Measurements from ENCODE around the gene RYR2. TPM values are rescaled to one million over a fixed set of nuclear protein-coding genes. Genes with fewer than 3 reads are reported as not detected.

RYR2 gene
- polyA plus RNA-seq, 1 of the 3 experiments (the other 2 are of a cell fraction), result under 0.01 TPM

DNA sequence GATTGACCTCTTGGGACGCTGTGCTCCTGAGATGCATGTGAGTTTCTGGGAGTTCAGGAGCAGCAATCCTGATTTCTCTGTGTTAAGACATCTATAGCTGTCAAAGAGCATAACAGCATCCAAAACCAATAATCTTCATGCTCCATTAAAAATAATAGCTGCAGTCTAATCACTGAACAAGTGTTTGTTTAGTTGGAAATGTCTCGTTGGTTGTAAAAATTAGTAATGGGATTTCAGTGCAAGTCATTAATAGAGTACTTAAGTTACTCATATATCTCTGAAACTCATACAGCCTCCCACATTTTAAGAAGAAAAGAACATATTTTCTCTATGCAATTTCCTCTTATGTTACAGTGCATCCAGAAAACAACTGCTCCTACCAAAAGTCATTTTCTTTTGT is 599.0 kb downstream of the RYR2 start:
- H3F3A ChIP-seq (replicated peaks; ENCODE audit: insufficient read depth), result no peaks in the 10 kb centered on the region
- no peak for DNase-seq
- peaks cover 0 to 2% of the 10 kb centered on the region in 2 experiments; a peak in 1 of 4 replicates for H3K4me1 ChIP-seq (ENCODE audit: control insufficient read depth in 1 of 2, insufficient read depth in 2 of 2, low read depth in 1 of 2, low read length in 1 of 2)
- no peaks in the 10 kb centered on the region for H3K27me3 ChIP-seq (ENCODE audit: insufficient read depth)
- no peaks in the 10 kb centered on the region for H3K36me3 ChIP-seq (replicated peaks in 1 of 2; ENCODE audit: control insufficient read depth in 1 of 2, insufficient read depth in 2 of 2, low read length in 1 of 2)
- H3K27ac ChIP-seq (ENCODE audit: low read depth in 2 of 2, low read length in 1 of 2), result no peak overlapping the region
- TF ChIP-seq POLR2AphosphoS5 (IDR thresholded peaks at IDR 0.05; ENCODE audit: low read depth, low read length), result no peak
- TF ChIP-seq FOXM1 (IDR thresholded peaks at IDR 0.05; ENCODE audit: low read depth), result no peak
- no peak for TF ChIP-seq EP300 (IDR thresholded peaks at IDR 0.05; ENCODE audit: borderline replicate concordance in 1 of 2, low read depth in 1 of 2, low read length in 1 of 2)
- no peak overlapping the region for H3K4me2 ChIP-seq
- no peak overlapping the region for H3K9ac ChIP-seq
- no peak overlapping the region for H2AFZ ChIP-seq (ENCODE audit: low read depth)
- ChIA-PET POLR2A (no interaction called here), CTCF (interaction anchor here (1.2 kb wide), 1 partner anchor 159 kb away, joined by 3 read pairs; no protein-coding TSS in a partner anchor)
- WGBS (ENCODE audit: low lambda C conversion rate), result 10% methylated on average over 2 of the region's 2 CpGs
- H3K9me2 ChIP-seq, result no peaks in the 10 kb centered on the region
- H3K79me2 ChIP-seq (ENCODE audit: insufficient read depth), result no peaks in the 10 kb centered on the region
- H3K4me3 ChIP-seq (ENCODE audit: low read depth in 2 of 2, low read length in 1 of 2), result no peak overlapping the region
- no peaks in the 10 kb centered on the region for H4K20me1 ChIP-seq (ENCODE audit: insufficient read depth)
- no peaks in the 10 kb centered on the region for H3K9me3 ChIP-seq

DNA sequence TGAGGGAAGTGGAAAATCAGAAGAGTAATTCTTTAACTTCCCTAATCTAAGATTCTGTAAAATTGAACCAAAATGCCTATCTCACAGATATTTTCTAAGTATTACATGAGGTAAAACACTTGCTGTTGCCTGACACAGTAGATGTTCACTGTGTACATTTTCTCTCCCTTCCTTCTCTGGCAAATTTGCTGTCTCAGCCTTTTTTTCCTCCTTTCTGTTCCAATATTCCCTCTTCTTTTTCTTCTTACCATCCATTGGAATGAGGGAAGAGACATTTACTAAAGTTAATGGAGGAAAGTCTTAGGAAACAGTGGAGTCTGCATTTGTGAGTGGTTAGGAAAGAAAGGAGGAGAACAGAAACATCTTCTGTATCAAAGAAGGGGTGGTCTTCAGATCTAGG is 608.8 kb downstream of the RYR2 start:
- ChIA-PET POLR2A (no interaction called here), CTCF (no interaction called here)
- TF ChIP-seq EP300 (IDR thresholded peaks at IDR 0.05; ENCODE audit: borderline replicate concordance in 1 of 2, low read depth in 1 of 2, low read length in 1 of 2) (no peak), FOXJ3 (CRISPR knock-in tag; IDR thresholded peaks at IDR 0.05) (no peak), RXRA (IDR thresholded peaks at IDR 0.05; ENCODE audit: borderline replicate concordance, low read depth) (no peak), JUND (IDR thresholded peaks at IDR 0.05) (no peak), GABPA (IDR thresholded peaks at IDR 0.05; ENCODE audit: low read depth) (no peak), FOSL2 (IDR thresholded peaks at IDR 0.05; ENCODE audit: borderline replicate concordance, low read depth) (no peak), FOXM1 (IDR thresholded peaks at IDR 0.05; ENCODE audit: low read depth) (no peak), NFIC (IDR thresholded peaks at IDR 0.05; ENCODE audit: borderline replicate concordance) (no peak), REST (IDR thresholded peaks at IDR 0.05; ENCODE audit: low read depth, low read length) (no peak), YY1 (IDR thresholded peaks at IDR 0.05; ENCODE audit: low read depth) (no peak), MAX (IDR thresholded peaks at IDR 0.05; ENCODE audit: low read depth) (no peak), RAD21 (IDR thresholded peaks at IDR 0.05; ENCODE audit: low read length) (no peak), SMC3 (IDR thresholded peaks at IDR 0.05; ENCODE audit: low read depth, low read length) (no peak), TCF12 (IDR thresholded peaks at IDR 0.05) (no peak)
- TF ChIP-seq, protein P1, sequence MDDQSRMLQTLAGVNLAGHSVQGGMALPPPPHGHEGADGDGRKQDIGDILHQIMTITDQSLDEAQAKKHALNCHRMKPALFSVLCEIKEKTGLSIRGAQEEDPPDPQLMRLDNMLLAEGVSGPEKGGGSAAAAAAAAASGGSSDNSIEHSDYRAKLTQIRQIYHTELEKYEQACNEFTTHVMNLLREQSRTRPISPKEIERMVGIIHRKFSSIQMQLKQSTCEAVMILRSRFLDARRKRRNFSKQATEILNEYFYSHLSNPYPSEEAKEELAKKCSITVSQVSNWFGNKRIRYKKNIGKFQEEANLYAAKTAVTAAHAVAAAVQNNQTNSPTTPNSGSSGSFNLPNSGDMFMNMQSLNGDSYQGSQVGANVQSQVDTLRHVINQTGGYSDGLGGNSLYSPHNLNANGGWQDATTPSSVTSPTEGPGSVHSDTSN (IDR thresholded peaks at IDR 0.05), result no peak
- Histone ChIP-seq H3K4me1 (ENCODE audit: control insufficient read depth in 1 of 2, insufficient read depth in 2 of 2, low read depth in 1 of 2, low read length in 1 of 2) (no peaks in the 10 kb centered on the region), H3K9me2 (no peaks in the 10 kb centered on the region), H4K20me1 (ENCODE audit: insufficient read depth) (no peaks in the 10 kb centered on the region), H3K27me3 (ENCODE audit: insufficient read depth) (no peaks in the 10 kb centered on the region), H3K9ac (no peak overlapping the region), H3K27ac (ENCODE audit: low read depth in 2 of 2, low read length in 1 of 2) (no peak overlapping the region), H2AFZ (ENCODE audit: low read depth) (no peak overlapping the region), H3K79me2 (ENCODE audit: insufficient read depth) (no peaks in the 10 kb centered on the region), H3F3A (replicated peaks; ENCODE audit: insufficient read depth) (no peaks in the 10 kb centered on the region), H3K4me2 (no peak overlapping the region), H3K4me3 (ENCODE audit: low read depth in 2 of 2, low read length in 1 of 2) (no peak overlapping the region), H3K9me3 (0 out of 2 replicates have a peak, but pooled peaks cover 6% of the 10 kb centered on the region), H3K36me3 (replicated peaks in 1 of 2; ENCODE audit: control insufficient read depth in 1 of 2, insufficient read depth in 2 of 2, low read length in 1 of 2) (no peaks in the 10 kb centered on the region)
- DNase-seq, result no peak

Data from SK-N-SH (cell line).